Chondrocyte (in vitro differentiated cells): ENCODE data around the gene MYO16. TPM values are rescaled to one million over a fixed set of nuclear protein-coding genes. Genes with fewer than 3 reads are reported as not detected.

ENCODE experiments used
- DNase-seq: peaks from one replicate; pipeline ENCODE4 v3.0.0; 2021; ENCODE audit warnings: mixed read lengths, low spot score
- H3K27ac Mint-ChIP-seq: one replicate; pipeline ENCODE4 v1.8.0; 2021; ENCODE audit warnings: mild to moderate bottlenecking, moderate library complexity, mixed read lengths; ENCODE audit not compliant: unreplicated experiment
- H3K27me3 Mint-ChIP-seq: 2 replicates; pipeline ENCODE4 v1.8.0; 2021; ENCODE audit warnings: low read depth, mixed read lengths
- H3K36me3 Mint-ChIP-seq: 2 replicates; pipeline ENCODE4 v1.8.0; 2021; ENCODE audit warnings: low read depth, mixed read lengths
- H3K4me1 Mint-ChIP-seq: 2 replicates; pipeline ENCODE4 v1.8.0; 2021; ENCODE audit warnings: low read depth, mild to moderate bottlenecking, mixed read lengths
- H3K4me3 Mint-ChIP-seq: one replicate; pipeline ENCODE4 v1.8.0; 2021; ENCODE audit warnings: mild to moderate bottlenecking, moderate library complexity, mixed read lengths; ENCODE audit not compliant: unreplicated experiment
- H3K9me3 Mint-ChIP-seq: 2 replicates; pipeline ENCODE4 v1.8.0; 2021; ENCODE audit warnings: low read depth, mixed read lengths
- total RNA-seq: library from RNA; stranded (reverse); gene quantifications from 3 replicates; pipeline ENCODE4 v1.2.1, GENCODE V29; 2021
- TF ChIP-seq, protein P1 (sequence below): fragments of 200-600 bp; sonication (generic); IDR thresholded peaks from 2 replicates; pipeline ENCODE4 v1.5.0; 2021; ENCODE audit warnings: antibody characterized with exemption, mild to moderate bottlenecking, moderate library complexity

Gene MYO16
- total RNA-seq, 1 donor from 2014 or later, result 0.12 TPM

DNA sequence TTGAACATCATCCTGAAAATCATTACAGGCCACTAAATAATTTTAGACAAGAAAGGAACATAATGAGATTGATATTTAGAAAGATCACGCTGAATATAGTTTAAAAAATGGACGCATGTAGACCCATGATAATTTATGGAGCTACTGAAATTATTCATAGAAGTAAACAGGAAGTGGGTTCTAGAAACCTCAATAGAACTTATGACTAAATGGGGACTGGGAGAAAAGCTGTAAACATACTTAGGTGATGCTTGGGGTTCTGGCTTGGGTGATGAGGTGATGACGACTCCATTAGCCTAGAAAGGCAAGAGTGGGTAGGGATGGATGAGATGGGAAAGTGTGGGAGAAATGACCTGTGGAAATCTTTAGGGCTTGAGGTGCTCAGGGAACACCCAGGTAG, 484.0 kb downstream of the MYO16 start:
- H3K9me3 Mint-ChIP-seq, result no peaks in the 10 kb centered on the region
- no peak overlapping the region for H3K27ac Mint-ChIP-seq
- no peak overlapping the region for H3K4me3 Mint-ChIP-seq
- no peaks in the 10 kb centered on the region for H3K36me3 Mint-ChIP-seq
- peaks cover 2% of the 10 kb centered on the region for H3K4me1 Mint-ChIP-seq
- H3K27me3 Mint-ChIP-seq, result no peaks in the 10 kb centered on the region
- no peak for DNase-seq
- TF ChIP-seq, protein P1, sequence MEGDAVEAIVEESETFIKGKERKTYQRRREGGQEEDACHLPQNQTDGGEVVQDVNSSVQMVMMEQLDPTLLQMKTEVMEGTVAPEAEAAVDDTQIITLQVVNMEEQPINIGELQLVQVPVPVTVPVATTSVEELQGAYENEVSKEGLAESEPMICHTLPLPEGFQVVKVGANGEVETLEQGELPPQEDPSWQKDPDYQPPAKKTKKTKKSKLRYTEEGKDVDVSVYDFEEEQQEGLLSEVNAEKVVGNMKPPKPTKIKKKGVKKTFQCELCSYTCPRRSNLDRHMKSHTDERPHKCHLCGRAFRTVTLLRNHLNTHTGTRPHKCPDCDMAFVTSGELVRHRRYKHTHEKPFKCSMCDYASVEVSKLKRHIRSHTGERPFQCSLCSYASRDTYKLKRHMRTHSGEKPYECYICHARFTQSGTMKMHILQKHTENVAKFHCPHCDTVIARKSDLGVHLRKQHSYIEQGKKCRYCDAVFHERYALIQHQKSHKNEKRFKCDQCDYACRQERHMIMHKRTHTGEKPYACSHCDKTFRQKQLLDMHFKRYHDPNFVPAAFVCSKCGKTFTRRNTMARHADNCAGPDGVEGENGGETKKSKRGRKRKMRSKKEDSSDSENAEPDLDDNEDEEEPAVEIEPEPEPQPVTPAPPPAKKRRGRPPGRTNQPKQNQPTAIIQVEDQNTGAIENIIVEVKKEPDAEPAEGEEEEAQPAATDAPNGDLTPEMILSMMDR, result no peak

DNA sequence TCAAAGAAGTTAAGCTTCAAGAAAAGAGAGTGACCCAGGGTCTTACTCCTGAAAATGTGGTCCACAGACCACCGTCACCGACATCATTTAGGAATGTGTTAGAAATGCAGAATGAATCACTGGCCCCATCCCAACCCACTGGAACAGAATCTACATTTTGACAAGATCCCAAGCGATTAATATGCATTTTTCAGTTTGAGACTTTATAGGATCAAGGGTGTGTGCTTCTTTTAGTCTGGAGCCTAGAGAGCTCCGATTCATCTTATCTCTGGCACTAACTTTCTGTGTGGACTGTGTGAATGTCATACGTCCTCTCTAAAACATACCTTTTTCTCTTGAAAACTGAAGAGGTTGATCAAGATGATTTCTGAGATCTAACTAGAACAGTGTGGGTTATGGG, 484.8 kb downstream of the MYO16 start:
- Mint-ChIP-seq H3K36me3 (no peaks in the 10 kb centered on the region), H3K27me3 (no peaks in the 10 kb centered on the region), H3K4me3 (no peak overlapping the region), H3K9me3 (no peaks in the 10 kb centered on the region), H3K4me1 (peaks cover 4% of the 10 kb centered on the region), H3K27ac (no peak overlapping the region)
- DNase-seq, result no peak
- TF ChIP-seq, protein P1, result no peak

DNA sequence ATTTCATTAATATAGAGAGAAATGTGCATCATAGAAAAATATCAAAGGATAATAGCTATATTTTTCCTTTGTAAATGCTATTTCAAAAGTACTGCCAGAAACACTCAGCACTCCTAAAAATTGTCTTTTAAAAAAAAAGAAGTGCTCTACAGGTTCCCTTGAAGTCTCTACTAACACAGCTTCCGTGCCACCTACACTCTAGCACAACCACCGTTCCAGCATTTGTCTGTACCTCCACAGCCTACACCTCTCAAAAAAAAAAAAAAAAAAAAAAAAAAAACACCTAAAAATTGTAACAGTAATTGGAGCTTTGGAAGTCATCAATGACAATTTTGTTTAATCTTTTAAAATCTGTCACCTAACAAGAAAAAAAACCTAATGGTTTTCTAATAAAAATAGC, 485.6 kb downstream of the MYO16 start:
- Mint-ChIP-seq H3K4me3 (no peak overlapping the region), H3K36me3 (no peaks in the 10 kb centered on the region), H3K27ac (no peak overlapping the region), H3K4me1 (peaks cover 12% of the 10 kb centered on the region), H3K27me3 (no peaks in the 10 kb centered on the region), H3K9me3 (no peaks in the 10 kb centered on the region)
- DNase-seq, result no peak
- TF ChIP-seq, protein P1, result no peak

DNA sequence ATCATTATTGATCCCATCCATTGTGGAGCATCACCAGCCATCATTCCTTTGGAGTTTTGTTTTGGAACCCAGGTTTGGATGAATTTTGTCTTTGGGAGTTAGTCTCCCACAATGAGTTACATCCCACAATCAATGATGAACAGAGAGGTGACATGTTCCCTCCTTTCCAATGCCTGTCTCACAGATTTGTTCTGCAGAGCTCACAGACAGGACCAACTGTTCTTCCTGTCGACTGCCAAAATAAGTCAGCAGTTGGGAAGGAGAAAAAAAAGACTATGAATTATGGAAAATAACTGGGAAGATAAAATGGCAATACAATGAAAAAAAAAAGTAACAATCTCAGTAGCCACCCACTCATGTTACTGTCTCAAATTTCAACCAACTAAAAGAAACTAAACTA, 489.1 kb downstream of the MYO16 start:
- Mint-ChIP-seq H3K27me3 (no peaks in the 10 kb centered on the region), H3K4me1 (peaks cover 14% of the 10 kb centered on the region), H3K36me3 (no peaks in the 10 kb centered on the region), H3K27ac (no peak overlapping the region), H3K9me3 (no peaks in the 10 kb centered on the region), H3K4me3 (no peak overlapping the region)
- TF ChIP-seq, protein P1, result no peak
- DNase-seq, result no peak

DNA sequence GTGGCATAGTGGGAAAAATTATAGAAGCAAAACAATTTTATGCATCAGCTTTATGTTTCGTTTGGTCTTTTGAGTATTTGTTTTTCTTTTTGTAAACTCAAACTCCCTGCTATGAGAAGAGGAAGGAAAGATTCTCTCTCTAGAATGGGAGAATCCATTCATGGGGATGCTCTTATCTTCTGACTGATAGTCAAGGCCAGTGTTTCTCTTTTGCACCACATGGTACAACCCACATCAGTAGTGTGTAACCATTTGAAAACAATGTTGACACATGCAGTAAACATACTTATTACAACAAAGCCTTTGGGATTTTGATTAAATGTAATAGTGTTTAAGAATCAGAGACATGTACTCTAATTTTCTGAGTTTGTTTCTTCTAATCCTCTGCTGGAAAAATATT, 490.5 kb downstream of the MYO16 start:
- Mint-ChIP-seq H3K4me3 (no peak overlapping the region), H3K9me3 (no peaks in the 10 kb centered on the region), H3K27me3 (no peaks in the 10 kb centered on the region), H3K36me3 (no peaks in the 10 kb centered on the region), H3K4me1 (peaks cover 20% of the 10 kb centered on the region), H3K27ac (no peak overlapping the region)
- DNase-seq, result no peak
- TF ChIP-seq, protein P1, result no peak
